ENCODE measurements around the gene MED26.

Gene MED26

GRCh38 chr19:16645140-16645539 lies 17.1 kb upstream of the MED26 start:
- no peak for DNase-seq

- DNase-seq, result no peak
Observed at GRCh38 chr19:16641695-16642094, 13.7 kb upstream of the MED26 start.

GRCh38 chr19:16640951-16641350 lies 12.9 kb upstream of the MED26 start:
- no peak for DNase-seq

GRCh38 chr19:16638666-16639065 lies 10.7 kb upstream of the MED26 start:
- no peak for DNase-seq

- no peak for DNase-seq
Observed at GRCh38 chr19:16637535-16637934, 9.5 kb upstream of the MED26 start.

- no peak for DNase-seq
Observed at GRCh38 chr19:16631465-16631864, 3.5 kb upstream of the MED26 start.

GRCh38 chr19:16628984-16629691 lies 1.1 kb upstream of the MED26 start:
- no peak for DNase-seq

- no peak for DNase-seq
Observed at GRCh38 chr19:16627928-16628182, 149 bp downstream of the MED26 start.

- no peak for DNase-seq
Observed at GRCh38 chr19:16627193-16627927, 644 bp downstream of the MED26 start.

- no peak for DNase-seq
Observed at GRCh38 chr19:16626796-16627192, 1.2 kb downstream of the MED26 start.

- DNase-seq, result peak; percentile 22
Observed at GRCh38 chr19:16625163-16625958, 2.6 kb downstream of the MED26 start.

- DNase-seq, result no peak
Observed at GRCh38 chr19:16624236-16624635, 3.8 kb downstream of the MED26 start.

GRCh38 chr19:16623576-16623975 lies 4.4 kb downstream of the MED26 start:
- no peak for DNase-seq

GRCh38 chr19:16623066-16623465 lies 4.9 kb downstream of the MED26 start:
- DNase-seq, result no peak

GRCh38 chr19:16621165-16621800 lies 6.7 kb downstream of the MED26 start:
- DNase-seq, result no peak

GRCh38 chr19:16620584-16620983 lies 7.4 kb downstream of the MED26 start:
- DNase-seq, result no peak

GRCh38 chr19:16620018-16620417 lies 8.0 kb downstream of the MED26 start:
- no peak for DNase-seq

- DNase-seq, result no peak
Observed at GRCh38 chr19:16619457-16619856, 8.5 kb downstream of the MED26 start.

- DNase-seq, result no peak
Observed at GRCh38 chr19:16618248-16618647, 9.8 kb downstream of the MED26 start.

- DNase-seq, result no peak
Observed at GRCh38 chr19:16615808-16616207, 12.2 kb downstream of the MED26 start.

GRCh38 chr19:16614941-16615340 lies 13.1 kb downstream of the MED26 start:
- no peak for DNase-seq

GRCh38 chr19:16613841-16614240 lies 14.2 kb downstream of the MED26 start:
- DNase-seq, result no peak

- no peak for DNase-seq
Observed at GRCh38 chr19:16612636-16613035, 15.4 kb downstream of the MED26 start.

GRCh38 chr19:16611121-16611520 lies 16.9 kb downstream of the MED26 start:
- DNase-seq, result peak; percentile 55
